HG03064 (cell line): ENCODE results near the gene CADM1.

Experiments used
- ATAC-seq: cut with Tn5 transposase; IDR thresholded peaks from one replicate; pipeline ENCODE4 v1.9.1; 2021; ENCODE audit warnings: low read depth; ENCODE audit not compliant: unreplicated experiment

CADM1 gene

GRCh38 chr11:115194802-115195110 is 309.5 kb downstream of the CADM1 start:
- ATAC-seq, result no peak

DNA sequence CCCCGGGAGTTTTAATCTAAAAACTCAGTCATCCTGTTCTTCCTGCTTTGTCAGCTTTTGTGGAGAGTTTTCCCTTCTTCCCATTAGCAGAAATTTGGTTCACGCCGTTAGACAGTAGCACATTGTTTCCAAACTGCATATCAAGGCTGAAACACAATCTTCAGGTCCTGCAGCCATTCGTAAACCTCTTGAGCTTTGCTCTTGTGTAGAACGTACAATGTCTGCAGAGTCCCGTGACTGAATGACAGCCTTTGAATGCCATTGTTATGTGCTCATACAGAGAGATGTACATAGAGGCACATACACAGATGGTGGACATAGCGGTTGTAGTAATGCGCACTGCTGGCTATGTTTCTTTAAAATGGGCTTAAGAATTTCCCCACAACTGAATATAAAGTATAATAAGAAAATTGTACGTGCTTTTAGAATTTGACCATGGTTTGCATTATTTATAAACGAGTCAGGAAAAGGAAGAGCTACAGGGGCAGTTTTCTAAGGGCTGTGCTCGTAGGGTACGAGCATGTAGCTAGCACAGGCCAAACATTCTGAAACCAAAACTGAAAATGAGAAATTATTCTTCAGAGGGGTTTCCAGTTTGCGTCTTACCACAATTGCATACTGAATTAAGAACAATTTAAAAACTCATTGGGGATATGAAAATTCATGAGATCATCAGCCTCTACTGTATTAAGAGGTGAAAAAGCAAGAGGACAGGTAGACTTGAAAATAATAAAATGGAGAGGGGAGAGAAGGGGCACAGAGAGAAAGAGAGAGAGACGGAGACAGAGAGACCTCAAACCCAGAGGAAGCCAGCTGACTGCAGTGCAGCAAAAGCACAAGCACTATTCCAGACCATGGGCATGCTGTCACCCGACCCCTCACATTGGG is 310.1 kb downstream of the CADM1 start:
- peak; percentile 89 for ATAC-seq

- no peak for ATAC-seq
Measured at GRCh38 chr11:115191761-115192160, 312.5 kb downstream of the CADM1 start.

DNA sequence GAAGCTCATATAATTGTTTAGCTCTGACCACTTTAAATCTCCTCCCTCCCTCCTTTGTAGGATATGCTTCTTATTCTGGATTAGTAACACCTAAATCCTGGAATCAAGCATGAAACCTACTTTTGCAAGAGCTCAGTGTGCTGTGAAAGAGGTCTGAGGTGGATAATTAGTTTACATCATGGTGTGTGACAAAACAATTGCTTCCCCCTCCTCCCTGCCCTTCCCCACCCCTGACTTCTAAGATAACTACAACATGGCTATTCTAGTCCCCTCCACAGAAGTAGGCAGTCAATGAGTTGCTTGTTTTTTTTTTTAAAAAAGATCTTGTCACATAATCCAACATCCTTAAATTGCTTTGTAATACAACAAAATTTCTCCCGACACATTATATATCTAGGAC is 314.0 kb downstream of the CADM1 start:
- ATAC-seq, result no peak

DNA sequence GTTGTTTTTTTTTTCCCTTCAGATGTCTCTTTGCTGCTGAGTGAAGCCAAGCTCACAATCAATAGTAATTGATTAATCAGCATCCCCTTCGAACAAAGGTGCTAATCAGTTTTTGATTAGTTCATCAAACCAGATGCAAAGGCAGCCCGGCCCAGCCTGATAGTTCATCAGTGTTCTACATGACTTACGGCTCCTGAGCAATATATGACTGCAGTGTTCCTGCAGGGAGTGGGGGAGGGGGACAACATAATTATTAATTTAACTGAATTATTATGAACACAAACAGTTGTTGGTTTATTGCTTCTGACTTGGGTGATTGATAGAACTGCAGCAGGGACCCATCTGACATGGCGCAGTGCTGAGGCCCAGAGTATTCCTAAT is 315.3 kb downstream of the CADM1 start:
- ATAC-seq, result no peak

- ATAC-seq, result no peak
Measured at GRCh38 chr11:115188188-115188897, 315.9 kb downstream of the CADM1 start.

- ATAC-seq, result no peak
Measured at GRCh38 chr11:115185931-115186330, 318.3 kb downstream of the CADM1 start.

DNA sequence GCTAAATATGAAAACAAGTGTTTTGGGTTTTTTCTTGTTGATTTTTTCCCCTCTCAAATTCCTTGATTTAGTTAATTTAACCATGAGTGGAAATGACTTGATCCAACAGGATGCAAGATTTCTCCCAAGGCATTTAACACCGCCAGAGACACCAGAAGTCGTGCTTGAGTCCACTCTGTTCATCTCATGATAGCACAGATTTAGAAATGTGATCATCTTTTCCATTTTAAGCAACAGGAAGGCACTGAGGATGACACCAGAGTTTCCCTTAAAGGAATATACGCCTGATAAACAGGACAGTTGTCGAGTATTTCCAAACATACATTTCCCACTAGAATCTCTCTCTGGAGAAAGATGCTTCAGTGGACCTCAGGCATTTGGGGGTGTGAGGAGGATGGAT is 318.7 kb downstream of the CADM1 start:
- ATAC-seq, result no peak

DNA sequence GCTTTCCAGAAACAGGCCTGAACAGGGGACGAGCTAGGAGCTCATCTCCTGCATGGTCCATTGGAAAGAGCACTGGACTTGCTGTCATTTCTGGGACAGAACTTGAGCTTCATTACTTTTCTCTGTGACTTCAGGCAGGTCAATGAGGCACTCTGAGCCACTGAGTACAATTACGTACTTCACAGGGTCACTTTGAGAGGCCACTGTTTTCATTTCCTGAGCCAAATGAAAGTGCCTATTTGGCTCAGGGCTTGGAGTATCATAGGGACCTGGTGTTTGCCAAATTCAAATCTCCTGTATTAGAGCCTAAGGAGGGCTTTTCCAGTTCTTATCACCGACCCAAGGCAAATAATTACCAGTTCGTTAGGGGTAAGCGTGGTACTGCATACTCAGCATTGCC is 319.3 kb downstream of the CADM1 start:
- no peak for ATAC-seq

DNA sequence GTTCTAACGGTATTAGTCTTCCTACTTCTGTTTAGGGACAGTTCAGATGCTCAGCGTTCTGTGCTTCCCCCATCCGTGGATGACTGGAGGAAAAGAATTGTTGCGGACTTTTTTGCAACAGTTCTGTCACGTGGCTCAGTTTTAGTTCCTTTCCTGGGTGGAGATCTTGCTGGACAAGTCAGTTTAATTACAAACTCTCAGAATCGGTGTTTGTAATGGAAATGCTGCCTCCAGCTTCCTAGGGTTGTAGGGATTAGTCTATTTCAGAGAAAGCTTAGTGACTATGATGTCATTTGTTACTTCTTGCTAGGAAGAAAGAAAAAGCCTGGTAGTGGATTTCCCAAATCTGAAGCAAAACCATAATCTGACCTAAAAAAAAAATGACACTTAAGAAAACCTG is 320.4 kb downstream of the CADM1 start:
- no peak for ATAC-seq

DNA sequence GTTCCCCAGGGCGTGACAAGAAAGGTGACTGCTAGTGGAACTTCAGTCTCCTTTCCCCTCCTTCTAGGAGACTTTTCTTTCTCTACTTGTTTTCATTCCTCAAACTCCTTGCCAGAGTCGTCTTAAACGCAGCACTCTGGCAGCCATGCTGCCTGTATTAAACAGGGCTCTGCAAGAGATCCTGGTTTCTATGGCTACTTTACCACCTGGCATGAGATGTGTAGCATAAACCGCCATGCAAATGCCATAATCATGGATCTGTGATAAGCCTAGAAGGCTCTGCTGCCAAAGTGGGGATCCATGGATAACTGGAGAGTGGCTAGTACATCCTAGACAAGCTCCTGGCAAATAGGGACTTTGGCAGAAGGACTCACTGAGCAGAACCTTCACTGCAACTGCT is 321.1 kb downstream of the CADM1 start:
- no peak for ATAC-seq

DNA sequence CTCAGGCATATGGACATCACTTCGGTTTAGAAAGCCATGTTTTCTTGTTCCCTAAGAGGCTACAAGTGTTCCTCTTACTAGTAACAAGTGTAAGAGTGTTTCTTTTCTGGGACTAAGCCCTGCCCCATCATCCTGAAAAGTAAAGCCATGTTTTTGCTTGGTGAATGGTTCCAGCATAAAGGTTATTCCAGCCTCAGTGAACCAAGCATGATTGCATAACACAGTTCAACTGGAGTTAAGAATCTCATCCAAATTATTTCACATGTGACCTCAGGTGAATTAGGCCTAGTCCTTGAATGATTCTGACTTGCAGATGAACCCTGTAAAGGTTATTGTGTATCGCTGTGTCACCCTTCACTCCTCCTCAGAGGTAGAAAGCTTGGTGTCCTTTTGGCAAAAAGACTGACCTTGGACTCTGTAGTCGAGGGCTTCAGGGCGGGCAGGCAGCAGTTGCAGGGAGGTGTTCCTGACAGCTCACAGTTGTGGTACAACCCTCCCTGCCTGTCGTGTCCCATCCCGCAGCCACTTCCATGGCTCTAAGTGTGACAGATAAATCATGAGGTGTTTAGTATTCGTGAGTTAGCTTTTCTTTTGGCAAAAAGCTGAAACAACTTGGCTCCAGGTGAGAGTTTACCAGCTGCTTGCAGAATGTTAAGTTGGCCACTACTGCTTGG is 321.8 kb downstream of the CADM1 start:
- ATAC-seq, result no peak

- ATAC-seq, result no peak
Measured at GRCh38 chr11:115181538-115181937, 322.7 kb downstream of the CADM1 start.

DNA sequence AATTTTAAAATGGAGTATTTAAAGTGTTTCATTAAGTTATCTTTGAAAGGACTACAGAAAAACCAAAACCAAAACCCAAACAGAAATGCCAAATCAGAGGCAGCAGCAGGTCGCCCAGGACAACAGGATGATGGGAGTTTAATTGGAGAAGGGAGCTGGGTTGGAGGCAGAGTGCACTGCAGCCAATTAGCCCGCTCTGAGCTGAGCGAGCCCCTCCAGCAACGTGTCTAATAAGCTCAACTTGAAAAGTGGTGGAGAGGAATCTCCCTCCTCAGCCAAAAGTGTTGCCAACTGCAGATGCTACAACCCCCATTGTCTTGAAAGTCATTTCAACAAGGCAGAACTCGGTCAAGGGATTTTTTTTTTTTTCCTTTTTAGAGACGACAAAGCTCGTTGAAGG is 323.9 kb downstream of the CADM1 start:
- ATAC-seq, result no peak

DNA sequence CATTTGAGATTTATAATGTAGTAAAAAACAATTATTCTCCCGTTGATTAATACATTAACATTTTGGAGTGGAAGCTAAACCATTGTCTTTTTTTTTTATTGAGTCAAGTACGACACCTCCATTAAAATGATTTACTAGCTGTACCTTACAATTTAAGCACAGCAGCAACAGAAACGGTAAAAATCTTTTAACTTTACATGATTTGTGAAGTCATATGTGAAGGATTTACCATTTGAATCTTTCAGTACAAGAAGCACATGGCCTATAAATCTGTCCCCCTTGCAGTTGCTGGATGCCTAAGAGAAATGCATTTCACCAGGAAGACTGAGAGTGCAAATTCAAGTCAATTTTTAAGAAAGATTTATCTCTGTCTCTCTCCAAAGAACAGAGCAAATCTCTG is 324.6 kb downstream of the CADM1 start:
- ATAC-seq, result no peak

- ATAC-seq, result no peak
Measured at GRCh38 chr11:115178705-115179104, 325.5 kb downstream of the CADM1 start.

GRCh38 chr11:115173136-115173535 is 331.1 kb downstream of the CADM1 start:
- ATAC-seq, result no peak

DNA sequence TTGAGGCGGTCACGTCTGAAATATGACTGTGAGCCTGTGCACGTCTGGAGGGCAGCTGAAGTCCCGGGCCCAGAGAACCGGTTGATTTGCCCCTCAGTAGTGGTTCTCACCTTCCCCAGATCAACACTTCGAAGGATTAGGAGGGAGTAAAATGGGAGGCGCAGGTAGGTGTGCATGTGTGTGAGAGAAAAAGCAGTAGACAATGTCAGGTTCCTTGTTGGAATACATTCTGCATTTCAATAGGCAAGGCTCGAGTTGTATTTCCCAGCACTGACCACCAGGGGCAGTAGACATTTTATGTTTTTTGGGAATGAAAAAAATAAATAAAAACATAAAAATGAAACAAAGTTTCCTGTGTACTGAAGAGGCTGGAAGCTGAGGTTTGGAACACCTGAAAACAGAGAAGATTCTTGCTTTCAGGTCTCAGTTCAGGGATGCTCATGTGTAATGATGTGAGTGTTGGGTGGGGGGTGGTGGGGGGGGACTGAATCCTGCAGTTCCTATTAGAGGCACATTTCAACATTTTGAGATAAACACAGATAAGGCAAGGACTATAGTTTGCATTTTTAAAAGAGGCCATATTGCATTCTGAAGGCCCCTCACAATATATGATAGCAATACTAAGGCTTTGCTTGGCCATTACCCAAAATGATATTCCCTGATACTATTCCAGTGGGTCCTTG is 333.9 kb downstream of the CADM1 start:
- no peak for ATAC-seq

GRCh38 chr11:115169251-115169650 is 335.0 kb downstream of the CADM1 start:
- ATAC-seq, result no peak

DNA sequence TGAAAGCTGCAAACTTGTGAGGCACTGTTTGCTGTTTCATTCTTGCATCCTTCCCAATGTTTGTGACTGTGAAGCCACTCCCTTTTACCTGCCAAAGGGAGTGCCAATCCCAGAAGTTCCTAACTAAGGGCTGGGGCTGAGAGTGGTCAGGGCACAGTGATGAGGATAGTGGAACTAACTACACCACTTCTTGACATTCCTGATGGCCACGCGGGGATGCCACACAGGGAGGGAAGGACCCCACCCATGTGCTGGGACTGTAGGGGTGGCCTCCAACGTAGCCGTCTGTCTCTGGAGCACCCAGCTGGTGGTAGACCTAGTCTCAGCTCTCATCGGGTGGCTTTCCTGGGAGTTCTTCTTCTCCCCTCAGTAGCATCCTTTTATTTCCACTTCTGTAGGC is 335.5 kb downstream of the CADM1 start:
- no peak for ATAC-seq

- ATAC-seq, result no peak
Measured at GRCh38 chr11:115168229-115168671, 336.0 kb downstream of the CADM1 start.
